GM06990 (cell line): ENCODE data around the gene GREM1.

Source experiments
- DNase-seq: peaks from one replicate; pipeline ENCODE4 v3.0.0-alpha.2; 2011; ENCODE audit not compliant: insufficient read length; ENCODE audit errors: extremely low read depth
- H3K27me3 ChIP-seq: replicated peaks from 2 replicates; pipeline ENCODE4 v1.6.0; 2011; ENCODE audit warnings: low read length; ENCODE audit not compliant: control insufficient read depth, insufficient read depth
- H3K36me3 ChIP-seq: 2 replicates; pipeline ENCODE4 v1.5.1; 2011; ENCODE audit warnings: low read length; ENCODE audit not compliant: control insufficient read depth, insufficient read depth
- H3K4me3 ChIP-seq: replicated peaks from 2 replicates; pipeline ENCODE4 v1.5.1; 2011; ENCODE audit warnings: low read depth, mild to moderate bottlenecking, control low read depth, low read length
- CTCF ChIP-seq: IDR thresholded peaks from 2 replicates; pipeline ENCODE4 v1.5.1; 2011; ENCODE audit warnings: low read length, control low read depth, mild to moderate bottlenecking, inconsistent platforms; ENCODE audit not compliant: insufficient read depth, poor library complexity, severe bottlenecking

The GREM1 gene

GRCh38 chr15:32729700-32730395 lies 12.0 kb downstream of the GREM1 start:
- Histone ChIP-seq H3K27me3 (no peaks in the 10 kb centered on the region; the same call in 1 of the 2 replicates), H3K4me3 (no peak overlapping the region), H3K36me3 (no peaks in the 10 kb centered on the region)
- DNase-seq: no peak
- no peak for TF ChIP-seq CTCF

GRCh38 chr15:32730677-32731654 lies 13.2 kb downstream of the GREM1 start:
- H3K27me3 ChIP-seq: no peaks in the 10 kb centered on the region; the same call in 1 of the 2 replicates
- no peaks in the 10 kb centered on the region for H3K36me3 ChIP-seq
- H3K4me3 ChIP-seq: no peak overlapping the region
- DNase-seq: no peak
- TF ChIP-seq CTCF: no peak

GRCh38 chr15:32732574-32733157 lies 14.9 kb downstream of the GREM1 start:
- Histone ChIP-seq H3K4me3 (no peak overlapping the region), H3K36me3 (no peaks in the 10 kb centered on the region), H3K27me3 (no peaks in the 10 kb centered on the region; the same call in 1 of the 2 replicates)
- TF ChIP-seq CTCF: no peak
- no peak for DNase-seq

- H3K36me3 ChIP-seq: no peaks in the 10 kb centered on the region
- no peaks in the 10 kb centered on the region; the same call in 1 of the 2 replicates for H3K27me3 ChIP-seq
- no peak for DNase-seq
- no peak for TF ChIP-seq CTCF
- H3K4me3 ChIP-seq: no peak overlapping the region
Observed at GRCh38 chr15:32733281-32733680, 15.5 kb downstream of the GREM1 start.

- no peak overlapping the region for H3K4me3 ChIP-seq
- no peak for DNase-seq
- H3K36me3 ChIP-seq: no peaks in the 10 kb centered on the region
- no peak for TF ChIP-seq CTCF
- no peaks in the 10 kb centered on the region; the same call in 1 of the 2 replicates for H3K27me3 ChIP-seq
Observed at GRCh38 chr15:32735989-32736700, 18.3 kb downstream of the GREM1 start.
